Measurements from ENCODE around the gene XBP1.
A peak's percentile ranks its signal among the peaks of the same experiment; 100 is the strongest.
"Not testable (repeated sequence)": the region's sequence is repeated elsewhere in the genome, so short reads cannot be mapped to it uniquely, and the experiment has no call there.

Gene XBP1

DNA sequence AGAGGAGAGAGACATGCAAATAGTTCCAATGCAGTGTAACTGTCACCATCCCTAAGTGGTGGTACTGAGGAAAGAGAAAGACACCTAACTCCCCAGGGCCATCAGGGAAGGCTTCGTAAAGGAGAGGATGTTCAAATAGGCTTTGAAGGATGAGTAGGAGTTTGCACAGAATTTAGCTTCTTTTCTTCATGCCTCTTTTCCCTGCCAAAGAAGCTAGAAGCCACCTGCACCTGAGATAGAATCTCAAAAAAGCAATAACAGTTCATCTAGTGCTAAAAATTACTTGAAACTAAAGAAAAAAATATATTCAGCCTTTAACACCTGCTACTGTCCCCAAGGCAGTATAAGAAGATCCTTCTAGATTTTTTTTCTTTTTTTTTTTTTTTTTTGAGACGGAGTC, 16.7 kb upstream of the XBP1 start:
- Histone ChIP-seq H3K27me3 (replicated peaks; ENCODE audit: control insufficient read depth, insufficient read depth, low read length) (no peaks in the 10 kb centered on the region), H3K4me3 (ENCODE audit: low read length) (no peak overlapping the region), H3K9ac (ENCODE audit: low read length) (no peak overlapping the region), H3K4me1 (ENCODE audit: control insufficient read depth, insufficient read depth, low read length) (peaks cover 26% of the 10 kb centered on the region), H3K9me3 (ENCODE audit: control insufficient read depth, low read length) (no peaks in the 10 kb centered on the region), H3K36me3 (ENCODE audit: control insufficient read depth, insufficient read depth, low read length, severe bottlenecking) (no peaks in the 10 kb centered on the region)
- no peak for DNase-seq (ENCODE audit: low read depth)

DNA sequence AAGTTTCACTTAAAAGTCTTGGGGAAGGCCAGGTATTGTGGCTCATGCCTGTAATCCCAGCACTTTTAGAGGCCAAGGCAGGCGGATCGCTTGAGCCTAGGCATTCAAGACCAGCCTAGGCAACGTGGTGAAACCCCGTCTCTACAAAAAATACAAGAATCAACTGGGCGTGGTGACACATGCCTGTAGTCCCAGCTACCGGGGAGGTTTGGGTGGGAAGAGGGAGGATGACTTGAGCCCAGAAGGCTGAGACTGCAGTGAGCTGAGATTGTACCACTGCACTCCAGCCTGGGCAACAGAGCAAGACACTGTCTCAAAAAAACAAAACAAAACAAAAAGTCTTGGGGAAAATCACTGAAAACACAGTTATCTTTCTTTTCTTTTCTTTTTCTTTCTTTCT, 15.4 kb upstream of the XBP1 start:
- no peaks in the 10 kb centered on the region for H3K36me3 ChIP-seq (ENCODE audit: control insufficient read depth, insufficient read depth, low read length, severe bottlenecking)
- peaks cover 27% of the 10 kb centered on the region for H3K4me1 ChIP-seq (ENCODE audit: control insufficient read depth, insufficient read depth, low read length)
- H3K4me3 ChIP-seq (ENCODE audit: low read length): no peak overlapping the region
- H3K9me3 ChIP-seq (ENCODE audit: control insufficient read depth, low read length): no peaks in the 10 kb centered on the region
- no peak overlapping the region for H3K9ac ChIP-seq (ENCODE audit: low read length)
- no peak for DNase-seq (ENCODE audit: low read depth)
- H3K27me3 ChIP-seq (replicated peaks; ENCODE audit: control insufficient read depth, insufficient read depth, low read length): no peaks in the 10 kb centered on the region

- Histone ChIP-seq H3K9ac (ENCODE audit: low read length) (no peak overlapping the region), H3K9me3 (ENCODE audit: control insufficient read depth, low read length) (no peaks in the 10 kb centered on the region), H3K36me3 (ENCODE audit: control insufficient read depth, insufficient read depth, low read length, severe bottlenecking) (no peaks in the 10 kb centered on the region), H3K4me1 (ENCODE audit: control insufficient read depth, insufficient read depth, low read length) (peaks cover 27% of the 10 kb centered on the region), H3K27me3 (replicated peaks; ENCODE audit: control insufficient read depth, insufficient read depth, low read length) (no peaks in the 10 kb centered on the region), H3K4me3 (ENCODE audit: low read length) (no peak overlapping the region)
- no peak for DNase-seq (ENCODE audit: low read depth)
These were observed 14.7 kb upstream of the XBP1 start for GRCh38 chr22:28815111-28815510.

- Histone ChIP-seq H3K9me3 (ENCODE audit: control insufficient read depth, low read length) (no peaks in the 10 kb centered on the region), H3K4me3 (ENCODE audit: low read length) (no peak overlapping the region), H3K27me3 (replicated peaks; ENCODE audit: control insufficient read depth, insufficient read depth, low read length) (no peaks in the 10 kb centered on the region), H3K4me1 (ENCODE audit: control insufficient read depth, insufficient read depth, low read length) (peaks cover 27% of the 10 kb centered on the region), H3K9ac (ENCODE audit: low read length) (no peak overlapping the region), H3K36me3 (ENCODE audit: control insufficient read depth, insufficient read depth, low read length, severe bottlenecking) (no peaks in the 10 kb centered on the region)
- no peak for DNase-seq (ENCODE audit: low read depth)
These were observed 13.6 kb upstream of the XBP1 start for GRCh38 chr22:28813772-28814518.

DNA sequence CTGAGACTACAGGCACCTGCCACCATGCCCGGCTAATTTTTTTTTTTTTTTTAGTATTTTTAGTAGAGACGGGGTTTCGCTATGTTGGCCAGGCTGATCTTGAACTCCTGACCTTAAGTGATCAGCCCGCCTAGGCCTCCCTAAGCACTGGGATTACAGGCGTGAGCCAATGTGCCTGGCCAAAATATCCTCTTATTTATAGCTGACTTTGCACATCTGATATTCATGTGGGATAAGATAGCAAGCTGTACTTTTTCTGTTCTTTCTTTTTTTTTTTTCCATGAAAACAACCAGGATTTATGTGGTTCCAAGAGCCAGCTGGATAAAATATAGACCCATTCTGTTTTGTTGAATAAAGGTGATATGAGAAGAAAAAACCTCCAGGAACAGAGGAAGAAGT, 12.1 kb upstream of the XBP1 start:
- Histone ChIP-seq H3K4me1 (ENCODE audit: control insufficient read depth, insufficient read depth, low read length) (peaks cover 17% of the 10 kb centered on the region), H3K9ac (ENCODE audit: low read length) (no peak overlapping the region), H3K9me3 (ENCODE audit: control insufficient read depth, low read length) (no peaks in the 10 kb centered on the region), H3K36me3 (ENCODE audit: control insufficient read depth, insufficient read depth, low read length, severe bottlenecking) (no peaks in the 10 kb centered on the region), H3K27me3 (replicated peaks; ENCODE audit: control insufficient read depth, insufficient read depth, low read length) (no peaks in the 10 kb centered on the region), H3K4me3 (ENCODE audit: low read length) (no peak overlapping the region)
- no peak for DNase-seq (ENCODE audit: low read depth)

GRCh38 chr22:28810821-28811491, 10.6 kb upstream of the XBP1 start:
- H3K4me1 ChIP-seq (ENCODE audit: control insufficient read depth, insufficient read depth, low read length): peaks cover 17% of the 10 kb centered on the region
- no peak for DNase-seq (ENCODE audit: low read depth)
- no peak overlapping the region for H3K9ac ChIP-seq (ENCODE audit: low read length)
- no peaks in the 10 kb centered on the region for H3K36me3 ChIP-seq (ENCODE audit: control insufficient read depth, insufficient read depth, low read length, severe bottlenecking)
- H3K27me3 ChIP-seq (replicated peaks; ENCODE audit: control insufficient read depth, insufficient read depth, low read length): no peaks in the 10 kb centered on the region
- no peaks in the 10 kb centered on the region for H3K9me3 ChIP-seq (ENCODE audit: control insufficient read depth, low read length)
- H3K4me3 ChIP-seq (ENCODE audit: low read length): no peak overlapping the region

GRCh38 chr22:28808716-28809355, 8.5 kb upstream of the XBP1 start:
- H3K4me1 ChIP-seq (ENCODE audit: control insufficient read depth, insufficient read depth, low read length): peaks cover 14% of the 10 kb centered on the region
- no peaks in the 10 kb centered on the region for H3K9me3 ChIP-seq (ENCODE audit: control insufficient read depth, low read length)
- H3K4me3 ChIP-seq (ENCODE audit: low read length): no peak overlapping the region
- DNase-seq (ENCODE audit: low read depth): no peak
- H3K27me3 ChIP-seq (replicated peaks; ENCODE audit: control insufficient read depth, insufficient read depth, low read length): no peaks in the 10 kb centered on the region
- no peaks in the 10 kb centered on the region for H3K36me3 ChIP-seq (ENCODE audit: control insufficient read depth, insufficient read depth, low read length, severe bottlenecking)
- no peak overlapping the region for H3K9ac ChIP-seq (ENCODE audit: low read length)

- H3K36me3 ChIP-seq (ENCODE audit: control insufficient read depth, insufficient read depth, low read length, severe bottlenecking); H3K27me3 ChIP-seq (replicated peaks; ENCODE audit: control insufficient read depth, insufficient read depth, low read length); H3K4me3 ChIP-seq (ENCODE audit: low read length); H3K9ac ChIP-seq (ENCODE audit: low read length); DNase-seq (ENCODE audit: low read depth); H3K9me3 ChIP-seq (ENCODE audit: control insufficient read depth, low read length): not testable (repeated sequence)
- H3K4me1 ChIP-seq (ENCODE audit: control insufficient read depth, insufficient read depth, low read length): peaks cover 13% of the 10 kb centered on the region
These were observed 5.1 kb upstream of the XBP1 start for GRCh38 chr22:28805426-28805825.

- peaks cover 6% of the 10 kb centered on the region for H3K36me3 ChIP-seq (ENCODE audit: control insufficient read depth, insufficient read depth, low read length, severe bottlenecking)
- peaks cover 25% of the 10 kb centered on the region for H3K4me1 ChIP-seq (ENCODE audit: control insufficient read depth, insufficient read depth, low read length)
- H3K4me3 ChIP-seq (ENCODE audit: low read length): peak overlapping the region; percentile 96
- no peak overlapping the region for H3K9ac ChIP-seq (ENCODE audit: low read length)
- no peaks in the 10 kb centered on the region for H3K9me3 ChIP-seq (ENCODE audit: control insufficient read depth, low read length)
- H3K27me3 ChIP-seq (replicated peaks; ENCODE audit: control insufficient read depth, insufficient read depth, low read length): no peaks in the 10 kb centered on the region
- no peak for DNase-seq (ENCODE audit: low read depth)
These were observed 2.3 kb upstream of the XBP1 start for GRCh38 chr22:28802595-28803123.

GRCh38 chr22:28801845-28802594, 1.7 kb upstream of the XBP1 start:
- Histone ChIP-seq H3K4me3 (ENCODE audit: low read length) (peak overlapping the region; percentile 96), H3K4me1 (ENCODE audit: control insufficient read depth, insufficient read depth, low read length) (peaks cover 30% of the 10 kb centered on the region)

More at GRCh38 chr22:28801845-28802594, 1.7 kb upstream of the XBP1 start:
- Histone ChIP-seq H3K27me3 (replicated peaks; ENCODE audit: control insufficient read depth, insufficient read depth, low read length) (no peaks in the 10 kb centered on the region), H3K9me3 (ENCODE audit: control insufficient read depth, low read length) (no peaks in the 10 kb centered on the region), H3K9ac (ENCODE audit: low read length) (peak overlapping the region; percentile 96), H3K36me3 (ENCODE audit: control insufficient read depth, insufficient read depth, low read length, severe bottlenecking) (peaks cover 12% of the 10 kb centered on the region)
- no peak for DNase-seq (ENCODE audit: low read depth)

All from adipocyte (in vitro differentiated cells).